OCI-LY7 (cell line): ENCODE measurements around the gene TKT. TPM values are rescaled to one million over a fixed set of nuclear protein-coding genes. Genes with fewer than 3 reads are reported as not detected.

ENCODE experiments used
- BruUV-seq: library from RNA; stranded (reverse); fragments of 400-500 nt; replicated peaks from 2 replicates; lab custom pipeline; 2021; lab: Mats Ljungman, UMichigan
- CTCF ChIA-PET: fragments of 300-600 bp; sonication (Branson Sonifier 250); formaldehyde crosslinking; loops from one replicate; lab custom pipeline; 2022; ENCODE audit warnings: antibody characterized with exemption; ENCODE audit not compliant: unreplicated experiment; lab: Charles Lee
- POLR2A ChIA-PET: fragments of 300-600 bp; sonication (Branson Sonifier 250); formaldehyde crosslinking; loops from one replicate; lab custom pipeline; 2022; ENCODE audit warnings: antibody characterized with exemption; lab: Charles Lee
- DNase-seq: peaks from one replicate; pipeline ENCODE4 v3.0.0-alpha.2; 2015; ENCODE audit warnings: low spot score
- H2AFZ ChIP-seq: fragments of 200-600 bp; sonication (generic), shearing (Covaris generic); 2 replicates; pipeline ENCODE4 v1.6.1; 2014; ENCODE audit warnings: mild to moderate bottlenecking, antibody characterized with exemption, low read length, moderate library complexity
- H3K27ac ChIP-seq: fragments of 200-600 bp; sonication (generic); 2 replicates; pipeline ENCODE4 v1.5.1; 2014; ENCODE audit warnings: mixed run types, low read depth, mild to moderate bottlenecking, moderate library complexity, low read length, inconsistent platforms; ENCODE audit not compliant: poor library complexity, severe bottlenecking
- H3K36me3 ChIP-seq: fragments of 200-600 bp; sonication (generic); 2 replicates; pipeline ENCODE4 v1.6.1; 2014; ENCODE audit warnings: mild to moderate bottlenecking, antibody characterized with exemption, low read length, moderate library complexity, mixed read lengths; ENCODE audit not compliant: insufficient read depth
- H3K4me1 ChIP-seq: fragments of 200-600 bp; sonication (generic); 2 replicates; pipeline ENCODE4 v1.5.1; 2014; ENCODE audit warnings: mild to moderate bottlenecking, low read length; ENCODE audit not compliant: insufficient read depth, poor library complexity, severe bottlenecking
- H3K4me2 ChIP-seq: fragments of 200-600 bp; sonication (generic); 2 replicates; pipeline ENCODE4 v1.6.1; 2014; ENCODE audit warnings: mild to moderate bottlenecking, low read length
- H3K4me3 ChIP-seq: fragments of 200-600 bp; sonication (generic); 2 replicates; pipeline ENCODE4 v1.5.1; 2014; ENCODE audit warnings: mild to moderate bottlenecking, low read depth, low read length; ENCODE audit not compliant: poor library complexity, severe bottlenecking
- H3K79me2 ChIP-seq: fragments of 200-600 bp; sonication (generic); 2 replicates; pipeline ENCODE4 v1.6.1; 2016; ENCODE audit warnings: low read depth, mild to moderate bottlenecking, low read length, moderate library complexity, mixed read lengths; ENCODE audit not compliant: insufficient read depth
- H3K9me2 ChIP-seq: fragments of 200-600 bp; sonication (generic); 2 replicates; pipeline ENCODE4 v1.6.1; 2016; ENCODE audit warnings: mild to moderate bottlenecking, low read length, mixed read lengths; ENCODE audit not compliant: insufficient read depth
- H3K9me3 ChIP-seq: fragments of 200-600 bp; sonication (generic); 2 replicates; pipeline ENCODE4 v1.6.1; 2014; ENCODE audit warnings: mild to moderate bottlenecking, mixed run types, low read length, mixed read lengths
- H4K20me1 ChIP-seq: fragments of 200-600 bp; sonication (generic); 2 replicates; pipeline ENCODE4 v1.6.1; 2014; ENCODE audit warnings: mild to moderate bottlenecking, antibody characterized with exemption, low read length, moderate library complexity, mixed read lengths; ENCODE audit not compliant: insufficient read depth
- EZH2phosphoT487 ChIP-seq: fragments of 200-600 bp; sonication (generic); IDR thresholded peaks from 2 replicates; pipeline ENCODE4 v1.6.1; 2018; ENCODE audit warnings: low read depth, borderline replicate concordance, mild to moderate bottlenecking, mixed run types, antibody characterized with exemption, low read length, moderate library complexity, mixed read lengths
- intact Hi-C: fragments of 100-400 bp; cut with micrococcal nuclease; formaldehyde crosslinking; loops from one replicate; pipeline ENCODE4 v1.10.0; 2022; ENCODE audit not compliant: unreplicated experiment
- total RNA-seq, 2 experiments: library from RNA; depleted of rRNA in 1 of 2; stranded (reverse); fragments of >200 nt in 1 of 2; shearing (Covaris generic) in 1 of 2; gene quantifications; 2 replicates each; pipeline ENCODE4 v1.2.3, GENCODE V29; 2014 to 2022
- TF ChIP-seq, protein P1 (sequence below): fragments of 200-600 bp; sonication (generic); conservative IDR thresholded peaks from 2 replicates; pipeline ENCODE4 v1.5.1; 2014; ENCODE audit warnings: mild to moderate bottlenecking, antibody characterized with exemption, low read length, moderate library complexity, mixed read lengths

TKT gene
- total RNA-seq, 2 experiments from 2014 or later = 325 to 386 TPM

DNA sequence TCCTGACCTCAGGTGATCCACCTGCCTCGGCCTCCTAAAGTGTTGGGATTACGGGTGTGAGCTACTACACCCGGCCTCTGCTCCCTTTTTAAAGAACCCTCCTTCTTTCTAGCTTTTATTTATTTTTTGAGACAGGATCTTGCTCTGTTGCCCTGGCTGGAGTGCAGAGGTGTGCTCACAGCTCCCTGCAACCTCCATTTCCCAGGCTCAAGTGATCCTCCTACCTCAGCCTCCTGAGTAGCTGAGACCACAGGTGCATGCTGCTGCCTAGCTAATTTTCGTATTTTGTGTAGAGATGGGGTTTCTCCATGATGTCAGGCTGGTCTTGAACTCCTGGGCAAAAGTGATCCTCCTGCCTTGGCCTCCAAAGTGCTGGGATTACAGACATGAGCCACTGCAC is 34.5 kb downstream of the TKT start:
- ChIA-PET CTCF (interaction anchor here (1.1 kb wide), 1 partner anchor 67 kb away, joined by 3 read pairs; no protein-coding TSS in a partner anchor), POLR2A (interaction anchor here (0.6 to 1.0 kb wide), 3 partner anchors 13 to 126 kb away, joined by 3 read pairs; no protein-coding TSS in a partner anchor)
- Histone ChIP-seq H3K4me1 (peaks cover 11% of the 10 kb centered on the region), H2AFZ (no peak overlapping the region), H3K4me3 (no peak overlapping the region), H4K20me1 (no peaks in the 10 kb centered on the region), H3K4me2 (no peak overlapping the region), H3K9me3 (no peaks in the 10 kb centered on the region), H3K27ac (no peak overlapping the region), H3K36me3 (peaks cover 79% of the 10 kb centered on the region), H3K9me2 (no peaks in the 10 kb centered on the region), H3K79me2 (no peaks in the 10 kb centered on the region)
- no TSS peak for BruUV-seq
- TF ChIP-seq EZH2phosphoT487 = no peak
- TF ChIP-seq, protein P1, sequence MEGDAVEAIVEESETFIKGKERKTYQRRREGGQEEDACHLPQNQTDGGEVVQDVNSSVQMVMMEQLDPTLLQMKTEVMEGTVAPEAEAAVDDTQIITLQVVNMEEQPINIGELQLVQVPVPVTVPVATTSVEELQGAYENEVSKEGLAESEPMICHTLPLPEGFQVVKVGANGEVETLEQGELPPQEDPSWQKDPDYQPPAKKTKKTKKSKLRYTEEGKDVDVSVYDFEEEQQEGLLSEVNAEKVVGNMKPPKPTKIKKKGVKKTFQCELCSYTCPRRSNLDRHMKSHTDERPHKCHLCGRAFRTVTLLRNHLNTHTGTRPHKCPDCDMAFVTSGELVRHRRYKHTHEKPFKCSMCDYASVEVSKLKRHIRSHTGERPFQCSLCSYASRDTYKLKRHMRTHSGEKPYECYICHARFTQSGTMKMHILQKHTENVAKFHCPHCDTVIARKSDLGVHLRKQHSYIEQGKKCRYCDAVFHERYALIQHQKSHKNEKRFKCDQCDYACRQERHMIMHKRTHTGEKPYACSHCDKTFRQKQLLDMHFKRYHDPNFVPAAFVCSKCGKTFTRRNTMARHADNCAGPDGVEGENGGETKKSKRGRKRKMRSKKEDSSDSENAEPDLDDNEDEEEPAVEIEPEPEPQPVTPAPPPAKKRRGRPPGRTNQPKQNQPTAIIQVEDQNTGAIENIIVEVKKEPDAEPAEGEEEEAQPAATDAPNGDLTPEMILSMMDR = no peak
- no peak for DNase-seq
- intact Hi-C loops = loop anchor here (2.0 kb wide), 1 partner anchor 107 kb away; no protein-coding TSS in a partner anchor

DNA sequence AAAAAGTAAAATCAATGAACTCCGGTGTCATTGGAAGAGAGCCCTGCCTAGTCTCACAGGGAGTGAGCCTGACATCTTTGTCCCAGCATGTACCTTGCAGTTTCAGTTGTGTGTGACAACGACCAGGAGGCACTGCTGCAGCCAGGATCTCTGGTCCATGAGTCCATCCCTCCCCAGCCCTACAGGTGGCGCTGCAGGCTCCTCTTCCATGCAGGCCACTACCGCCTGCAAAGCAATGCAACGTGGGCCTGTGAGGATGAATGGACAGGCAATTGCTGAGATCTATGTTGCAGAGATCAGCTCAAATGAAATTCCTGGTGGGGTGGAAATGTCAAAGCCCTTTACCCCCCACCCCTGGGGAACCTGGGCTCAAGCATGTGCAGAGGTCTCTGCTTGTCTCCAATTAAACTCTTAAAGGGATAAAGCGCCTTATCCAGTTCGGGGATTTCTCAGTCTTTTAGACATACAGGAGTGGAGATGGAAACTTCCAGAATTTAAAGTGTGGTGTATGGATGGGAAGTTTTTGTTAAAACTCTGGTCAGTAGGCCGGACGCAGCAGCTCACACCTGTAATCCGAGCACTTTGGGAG is 35.8 kb downstream of the TKT start:
- ChIA-PET POLR2A (interaction anchor here (0.9 to 1.2 kb wide), 2 partner anchors 27 to 90 kb away, joined by 3 read pairs; no protein-coding TSS in a partner anchor), CTCF (no interaction called here)
- Histone ChIP-seq H4K20me1 (no peaks in the 10 kb centered on the region), H3K9me2 (no peaks in the 10 kb centered on the region), H3K36me3 (peaks cover 71% of the 10 kb centered on the region), H3K4me2 (no peak overlapping the region), H3K27ac (no peak overlapping the region), H3K4me3 (no peak overlapping the region), H3K79me2 (no peaks in the 10 kb centered on the region), H3K9me3 (no peaks in the 10 kb centered on the region), H3K4me1 (peaks cover 11% of the 10 kb centered on the region), H2AFZ (no peak overlapping the region)
- intact Hi-C loops = loop anchor here (2.0 kb wide), 1 partner anchor 105 kb away; no protein-coding TSS in a partner anchor
- TF ChIP-seq, protein P1 = peak; percentile 91
- no peak for TF ChIP-seq EZH2phosphoT487
- BruUV-seq = no TSS peak
- peak; percentile 78 for DNase-seq

DNA sequence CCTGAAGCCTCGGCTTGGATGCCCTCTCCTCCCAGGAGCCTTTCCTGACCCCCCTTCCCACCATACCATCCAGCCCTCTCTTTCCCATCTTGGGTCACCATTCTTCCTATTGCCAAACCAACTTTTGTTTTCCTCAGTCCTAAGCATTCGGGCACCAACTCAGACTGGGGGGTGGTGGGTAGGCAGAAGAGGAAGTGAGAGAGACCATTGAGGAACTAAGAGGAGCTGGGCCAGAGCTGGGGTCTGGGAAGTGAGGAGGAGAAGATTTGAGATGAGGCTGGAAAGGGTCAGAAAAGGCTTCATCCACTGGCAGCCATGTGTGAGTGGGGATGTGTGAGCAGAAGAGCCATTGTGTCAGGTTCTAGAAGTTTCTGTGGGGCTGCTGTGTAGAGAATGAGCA is 37.7 kb downstream of the TKT start:
- no peaks in the 10 kb centered on the region for H3K9me3 ChIP-seq
- ChIA-PET CTCF (no interaction called here), POLR2A (interaction anchor here (0.6 kb wide), 1 partner anchor 19 kb away, joined by 6 read pairs; no protein-coding TSS in a partner anchor)
- no peaks in the 10 kb centered on the region for H4K20me1 ChIP-seq
- BruUV-seq = no TSS peak
- DNase-seq = peak; percentile 55
- intact Hi-C loops = no loop called here
- TF ChIP-seq EZH2phosphoT487 = no peak
- TF ChIP-seq, protein P1 = no peak
- H3K36me3 ChIP-seq = peaks cover 58% of the 10 kb centered on the region
- H3K4me1 ChIP-seq = peaks cover 11% of the 10 kb centered on the region
- H3K27ac ChIP-seq = no peak overlapping the region
- no peak overlapping the region for H3K4me3 ChIP-seq
- 0 out of 2 replicates have a peak, but pooled peaks cover 3% of the 10 kb centered on the region for H3K79me2 ChIP-seq
- peak overlapping the region; percentile 37 for H3K4me2 ChIP-seq
- no peaks in the 10 kb centered on the region for H3K9me2 ChIP-seq
- no peak overlapping the region for H2AFZ ChIP-seq
